WTC11 (cell line): ENCODE data around the gene NSMF. TPM values are rescaled to one million over a fixed set of nuclear protein-coding genes. Genes with fewer than 3 reads are reported as not detected.

Experiments used
- ATAC-seq: fragments of 200-7000 bp; cut with Tn5 transposase; 2 replicates; pipeline ENCODE4 v1.10.0; 2021; ENCODE audit warnings: mild to moderate bottlenecking, moderate library complexity
- CTCF ChIA-PET: fragments of 300-600 bp; sonication (Branson Sonifier 250); formaldehyde crosslinking; loops from one replicate; lab custom pipeline; 2021; ENCODE audit warnings: antibody characterized with exemption; lab: Charles Lee
- POLR2A ChIA-PET: fragments of 350-600 bp; sonication (Branson Sonifier 250); formaldehyde crosslinking; loops from one replicate; lab custom pipeline; 2021; ENCODE audit warnings: antibody characterized with exemption; lab: Charles Lee
- DNase-seq: peaks from one replicate; pipeline ENCODE4 v3.0.0; 2021; ENCODE audit warnings: low spot score
- H3K27ac Mint-ChIP-seq: 2 replicates; pipeline ENCODE4 v1.8.0; 2021; ENCODE audit warnings: mixed read lengths
- H3K27me3 Mint-ChIP-seq: 2 replicates; pipeline ENCODE4 v1.8.0; 2021; ENCODE audit warnings: low read depth, mild to moderate bottlenecking, moderate library complexity, mixed read lengths
- H3K36me3 Mint-ChIP-seq: 2 replicates; pipeline ENCODE4 v1.8.0; 2021; ENCODE audit warnings: mixed read lengths
- H3K4me1 Mint-ChIP-seq: 2 replicates; pipeline ENCODE4 v1.8.0; 2022; ENCODE audit warnings: mixed read lengths
- H3K4me3 Mint-ChIP-seq: 2 replicates; pipeline ENCODE4 v1.8.0; 2021; ENCODE audit warnings: mild to moderate bottlenecking, moderate library complexity, mixed read lengths
- H3K9me3 Mint-ChIP-seq: 2 replicates; pipeline ENCODE4 v1.8.0; 2021; ENCODE audit warnings: mixed read lengths
- ATF1 ChIP-seq: sonication (generic); formaldehyde crosslinking; IDR thresholded peaks from 2 replicates; pipeline ENCODE4 v1.8.1; 2023; ENCODE audit warnings: mild to moderate bottlenecking, moderate library complexity, missing genetic modification reagents
- CREB1 ChIP-seq: sonication (generic); formaldehyde crosslinking; IDR thresholded peaks from 2 replicates; pipeline ENCODE4 v1.8.0; 2023; ENCODE audit warnings: mild to moderate bottlenecking, missing genetic modification reagents
- GABPB1 ChIP-seq: sonication (generic); formaldehyde crosslinking; IDR thresholded peaks from 2 replicates; pipeline ENCODE4 v1.8.1; 2023; ENCODE audit warnings: mild to moderate bottlenecking, missing genetic modification reagents
- GRHL2 ChIP-seq: fragments of 250-450 bp; sonication (Bioruptor Pico); IDR thresholded peaks from 2 replicates; pipeline ENCODE4 v1.8.0; 2022; ENCODE audit warnings: mild to moderate bottlenecking, moderate library complexity; ENCODE audit not compliant: insufficient replicate concordance, severe bottlenecking
- GTF2I ChIP-seq: fragments of 250-450 bp; sonication (Bioruptor Pico); conservative IDR thresholded peaks from 2 replicates; pipeline ENCODE4 v1.4.0; 2021; ENCODE audit warnings: mild to moderate bottlenecking
- HMGA2 ChIP-seq: fragments of 250-450 bp; sonication (Bioruptor Pico); IDR thresholded peaks from 2 replicates; pipeline ENCODE4 v1.4.0; 2021; ENCODE audit warnings: mild to moderate bottlenecking, moderate library complexity
- JUN ChIP-seq: sonication (generic); formaldehyde crosslinking; IDR thresholded peaks from 2 replicates; pipeline ENCODE4 v1.8.0; 2023; ENCODE audit warnings: mild to moderate bottlenecking, missing genetic modification reagents
- NFATC4 ChIP-seq: fragments of 250-450 bp; sonication (Bioruptor Pico); IDR thresholded peaks from 2 replicates; pipeline ENCODE4 v1.9.0; 2021; ENCODE audit warnings: mild to moderate bottlenecking
- NFE2L1 ChIP-seq: sonication (generic); formaldehyde crosslinking; IDR thresholded peaks from 2 replicates; pipeline ENCODE4 v1.8.1; 2023; ENCODE audit warnings: missing genetic modification reagents
- NR3C1 ChIP-seq: sonication (generic); formaldehyde crosslinking; conservative IDR thresholded peaks from 2 replicates; pipeline ENCODE4 v1.8.1; 2023; ENCODE audit warnings: low read depth, mild to moderate bottlenecking, missing genetic modification reagents
- PREB ChIP-seq: sonication (generic); formaldehyde crosslinking; IDR thresholded peaks from 2 replicates; pipeline ENCODE4 v1.8.1; 2022; ENCODE audit warnings: mild to moderate bottlenecking, missing genetic modification reagents, moderate library complexity, borderline replicate concordance
- RELA ChIP-seq: sonication (generic); formaldehyde crosslinking; IDR thresholded peaks from 2 replicates; pipeline ENCODE4 v1.8.1; 2022; ENCODE audit warnings: missing genetic modification reagents, mild to moderate bottlenecking, borderline replicate concordance
- SP1 ChIP-seq: sonication (generic); formaldehyde crosslinking; conservative IDR thresholded peaks from 2 replicates; pipeline ENCODE4 v1.8.1; 2022; ENCODE audit warnings: missing genetic modification reagents
- TCF7 ChIP-seq: sonication (generic); formaldehyde crosslinking; IDR thresholded peaks from 2 replicates; pipeline ENCODE4 v1.8.0; 2022; ENCODE audit warnings: mild to moderate bottlenecking, low read depth, missing genetic modification reagents, moderate library complexity
- TEAD1 ChIP-seq: sonication (generic); formaldehyde crosslinking; IDR thresholded peaks from 2 replicates; pipeline ENCODE4 v1.8.0; 2022; ENCODE audit warnings: mild to moderate bottlenecking, missing genetic modification reagents
- ZNF532 ChIP-seq: fragments of 250-450 bp; sonication (Bioruptor Pico); IDR thresholded peaks from 2 replicates; pipeline ENCODE4 v1.9.0; 2021; ENCODE audit warnings: mild to moderate bottlenecking, borderline replicate concordance
- total RNA-seq: library from RNA; stranded (reverse); gene quantifications from 3 replicates; pipeline ENCODE4 v1.2.3, GENCODE V29; 2021
- TF ChIP-seq, protein P1 (sequence below): sonication (generic); formaldehyde crosslinking; IDR thresholded peaks from 2 replicates; pipeline ENCODE4 v1.8.0; 2022; ENCODE audit warnings: mild to moderate bottlenecking, missing genetic modification reagents
- TF ChIP-seq, protein P2 (sequence below): fragments of 250-450 bp; sonication (Bioruptor Pico); conservative IDR thresholded peaks from 2 replicates; pipeline ENCODE4 v1.9.0; 2021; ENCODE audit warnings: mild to moderate bottlenecking
- TF ChIP-seq, protein P3 (sequence below): fragments of 250-450 bp; sonication (Bioruptor Pico); IDR thresholded peaks from 2 replicates; pipeline ENCODE4 v1.8.0; 2021; ENCODE audit warnings: mild to moderate bottlenecking
- TF ChIP-seq, protein P4 (sequence below): fragments of 250-450 bp; sonication (Bioruptor Pico); IDR thresholded peaks from 2 replicates; pipeline ENCODE4 v2.1.2; 2022; ENCODE audit warnings: mild to moderate bottlenecking, moderate library complexity

The NSMF gene
- total RNA-seq, 1 experiment from 2014 or later = 61.9 TPM

DNA sequence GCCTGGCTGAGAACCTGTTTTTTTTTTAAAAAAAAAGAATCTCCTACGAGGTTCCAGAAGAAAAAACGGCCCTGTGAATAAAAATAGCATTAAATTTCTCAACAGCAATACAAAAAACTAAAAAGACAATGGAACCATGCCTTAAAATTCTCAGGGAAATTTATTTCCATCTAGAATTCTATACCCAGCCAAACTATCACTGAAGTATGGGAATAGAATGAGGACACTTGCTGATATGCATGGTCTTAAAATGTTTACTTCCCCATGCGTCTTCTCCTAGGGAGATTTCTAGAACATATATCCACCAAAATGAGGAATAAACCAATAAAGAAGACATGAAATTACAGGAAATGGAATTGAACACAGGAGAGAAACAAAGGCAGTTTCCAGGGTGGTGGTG is 16.5 kb upstream of the NSMF start:
- Mint-ChIP-seq H3K4me3 (no peak overlapping the region), H3K9me3 (peaks cover 28% of the 10 kb centered on the region), H3K27ac (no peak overlapping the region), H3K36me3 (peaks cover 21% of the 10 kb centered on the region), H3K4me1 (0 out of 2 replicates have a peak, but pooled peaks cover 4% of the 10 kb centered on the region), H3K27me3 (peaks cover 10% of the 10 kb centered on the region; the same call in 1 of the 2 replicates)
- DNase-seq (no peak), ATAC-seq (no peak)
- ChIA-PET CTCF (no interaction called here), POLR2A (no interaction called here)
- TF ChIP-seq NR3C1 (no peak), NFATC4 (CRISPR knock-in tag) (no peak), GRHL2 (CRISPR knock-in tag) (no peak), PREB (no peak), ZNF532 (CRISPR knock-in tag) (no peak), TCF7 (CRISPR knock-in tag) (no peak), HMGA2 (CRISPR knock-in tag) (no peak), CREB1 (CRISPR knock-in tag) (no peak), RELA (no peak), JUN (CRISPR knock-in tag) (no peak), NFE2L1 (no peak), GABPB1 (CRISPR knock-in tag) (no peak), GTF2I (CRISPR knock-in tag) (no peak), ATF1 (CRISPR knock-in tag) (no peak), TEAD1 (CRISPR knock-in tag) (no peak), SP1 (CRISPR knock-in tag) (no peak)
- TF ChIP-seq, protein P1, sequence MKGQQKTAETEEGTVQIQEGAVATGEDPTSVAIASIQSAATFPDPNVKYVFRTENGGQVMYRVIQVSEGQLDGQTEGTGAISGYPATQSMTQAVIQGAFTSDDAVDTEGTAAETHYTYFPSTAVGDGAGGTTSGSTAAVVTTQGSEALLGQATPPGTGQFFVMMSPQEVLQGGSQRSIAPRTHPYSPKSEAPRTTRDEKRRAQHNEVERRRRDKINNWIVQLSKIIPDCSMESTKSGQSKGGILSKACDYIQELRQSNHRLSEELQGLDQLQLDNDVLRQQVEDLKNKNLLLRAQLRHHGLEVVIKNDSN (CRISPR knock-in tag) = no peak
- TF ChIP-seq, protein P2, sequence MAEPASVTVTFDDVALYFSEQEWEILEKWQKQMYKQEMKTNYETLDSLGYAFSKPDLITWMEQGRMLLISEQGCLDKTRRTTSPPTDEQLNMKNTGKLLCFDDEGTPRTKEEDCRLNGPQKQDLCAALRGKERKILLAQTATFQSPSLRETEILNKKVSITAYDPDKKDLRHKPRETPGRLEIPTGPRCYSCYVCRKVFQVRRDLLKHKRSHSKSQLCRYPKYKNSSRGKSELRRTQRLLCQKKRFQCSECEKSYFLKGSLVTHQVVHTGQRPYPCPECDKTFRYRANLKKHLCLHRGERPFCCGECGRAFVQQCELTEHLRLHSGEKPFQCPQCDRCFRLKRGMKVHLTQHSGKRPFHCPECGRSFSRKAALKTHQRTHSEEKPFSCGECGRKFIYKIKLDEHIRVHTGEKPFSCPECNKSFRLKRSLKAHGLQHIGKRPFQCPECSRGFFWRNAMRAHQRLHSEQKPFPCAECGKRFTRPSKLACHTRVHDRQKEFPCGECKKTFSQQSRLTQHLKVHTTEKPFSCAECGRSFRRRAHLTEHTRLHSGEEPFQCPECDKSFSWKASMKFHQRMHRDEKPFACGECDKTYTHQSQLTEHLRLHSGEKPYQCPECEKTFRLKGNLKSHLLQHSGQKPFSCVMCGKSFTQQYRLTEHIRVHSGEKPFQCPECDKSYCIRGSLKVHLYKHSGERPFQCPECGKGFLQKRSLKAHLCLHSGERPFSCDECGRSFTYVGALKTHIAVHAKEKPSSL (CRISPR knock-in tag) = no peak
- TF ChIP-seq, protein P3, sequence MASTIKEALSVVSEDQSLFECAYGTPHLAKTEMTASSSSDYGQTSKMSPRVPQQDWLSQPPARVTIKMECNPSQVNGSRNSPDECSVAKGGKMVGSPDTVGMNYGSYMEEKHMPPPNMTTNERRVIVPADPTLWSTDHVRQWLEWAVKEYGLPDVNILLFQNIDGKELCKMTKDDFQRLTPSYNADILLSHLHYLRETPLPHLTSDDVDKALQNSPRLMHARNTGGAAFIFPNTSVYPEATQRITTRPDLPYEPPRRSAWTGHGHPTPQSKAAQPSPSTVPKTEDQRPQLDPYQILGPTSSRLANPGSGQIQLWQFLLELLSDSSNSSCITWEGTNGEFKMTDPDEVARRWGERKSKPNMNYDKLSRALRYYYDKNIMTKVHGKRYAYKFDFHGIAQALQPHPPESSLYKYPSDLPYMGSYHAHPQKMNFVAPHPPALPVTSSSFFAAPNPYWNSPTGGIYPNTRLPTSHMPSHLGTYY (CRISPR knock-in tag) = no peak
- TF ChIP-seq, protein P4, sequence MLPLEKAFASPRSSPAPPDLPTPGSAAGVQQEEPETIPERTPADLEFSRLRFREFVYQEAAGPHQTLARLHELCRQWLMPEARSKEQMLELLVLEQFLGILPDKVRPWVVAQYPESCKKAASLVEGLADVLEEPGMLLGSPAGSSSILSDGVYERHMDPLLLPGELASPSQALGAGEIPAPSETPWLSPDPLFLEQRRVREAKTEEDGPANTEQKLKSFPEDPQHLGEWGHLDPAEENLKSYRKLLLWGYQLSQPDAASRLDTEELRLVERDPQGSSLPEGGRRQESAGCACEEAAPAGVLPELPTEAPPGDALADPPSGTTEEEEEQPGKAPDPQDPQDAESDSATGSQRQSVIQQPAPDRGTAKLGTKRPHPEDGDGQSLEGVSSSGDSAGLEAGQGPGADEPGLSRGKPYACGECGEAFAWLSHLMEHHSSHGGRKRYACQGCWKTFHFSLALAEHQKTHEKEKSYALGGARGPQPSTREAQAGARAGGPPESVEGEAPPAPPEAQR (CRISPR knock-in tag) = no peak
